Lower leg skin (tissue), 4 donors: ENCODE data around the gene MTAP. TPM values are rescaled to one million over a fixed set of nuclear protein-coding genes. Genes with fewer than 3 reads are reported as not detected.

Experiments used
- DNase-seq, 2 donors: peaks; one replicate each; pipeline ENCODE4 v3.0.0-alpha.2; 2019; ENCODE audit warnings: low spot score in 2 of 2
- H3K4me3 ChIP-seq: fragments of 200-600 bp; sonication (generic); 2 replicates; pipeline ENCODE4 v1.5.1; 2017; ENCODE audit warnings: mild to moderate bottlenecking, low read depth; ENCODE audit not compliant: poor library complexity, severe bottlenecking
- CTCF ChIP-seq, 3 donors: fragments of 450-650 bp; IDR thresholded peaks; one replicate each; pipeline ENCODE4 v1.5.1; 2016; ENCODE audit warnings: antibody characterized with exemption in 3 of 3, mild to moderate bottlenecking in 3 of 3, moderate library complexity in 2 of 3
- POLR2A ChIP-seq, 2 donors: fragments of 450-650 bp; IDR thresholded peaks; one replicate each; pipeline ENCODE4 v1.6.1; 2016 to 2017; ENCODE audit warnings: antibody characterized with exemption in 2 of 2, mild to moderate bottlenecking in 1 of 2, moderate library complexity in 1 of 2
- WGBS, 2 donors: methylation state at CpG; one replicate each; pipeline ENCODE4 v1.1.5; 2018; 5-methylcytosine and 5-hydroxymethylcytosine counted together
- intact Hi-C: fragments of 100-400 bp; cut with DNase I; formaldehyde crosslinking; loops from one replicate; pipeline ENCODE4 v1.15.0; 2023; ENCODE audit warnings: low total_unique reads
- total RNA-seq, 4 donors: library from RNA; depleted of rRNA; stranded (reverse); fragments of >200 nt; gene quantifications; one replicate each; pipeline ENCODE4 v1.1.0, GENCODE V29; 2016

Gene MTAP
- total RNA-seq, 4 donors from 2014 or later: 12.9 to 18.2 (median 14.7) TPM

- TF ChIP-seq POLR2A (IDR thresholded peaks at IDR 0.05): no peak
- 80 to 88% methylated on average over 3 of the region's 3 CpGs for WGBS, 2 donors
- DNase-seq: no peak
- intact Hi-C loops: no loop called here
- H3K4me3 ChIP-seq: no peak overlapping the region
These were observed 102.3 kb downstream of the MTAP start for GRCh38 chr9:21904776-21905175.

DNA sequence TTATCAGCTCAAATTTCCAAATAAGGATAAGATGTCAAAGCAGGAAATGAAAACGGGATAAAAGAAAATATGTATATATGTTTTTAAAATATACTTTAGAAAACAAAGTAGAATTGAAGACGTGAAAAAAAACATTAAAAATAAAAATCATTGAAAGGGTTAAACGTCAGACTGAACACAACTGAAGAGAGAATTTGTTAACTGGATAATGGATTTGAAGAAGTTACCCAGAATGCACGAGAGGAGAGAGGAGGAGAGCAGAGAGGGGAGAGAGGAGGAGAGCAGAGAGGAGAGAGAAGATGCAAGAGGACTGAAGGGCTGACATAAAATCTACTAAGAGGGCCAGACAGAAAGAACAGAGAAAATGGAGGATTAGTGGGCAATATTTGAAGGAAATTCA is 103.8 kb downstream of the MTAP start:
- intact Hi-C loops: no loop called here
- H3K4me3 ChIP-seq: no peak overlapping the region
- TF ChIP-seq CTCF (IDR thresholded peaks at IDR 0.05): no peak
- no peak for TF ChIP-seq POLR2A (IDR thresholded peaks at IDR 0.05)
- WGBS, 2 donors: 89 to 95% methylated on average over 4 of the region's 4 CpGs
- DNase-seq: no peak

DNA sequence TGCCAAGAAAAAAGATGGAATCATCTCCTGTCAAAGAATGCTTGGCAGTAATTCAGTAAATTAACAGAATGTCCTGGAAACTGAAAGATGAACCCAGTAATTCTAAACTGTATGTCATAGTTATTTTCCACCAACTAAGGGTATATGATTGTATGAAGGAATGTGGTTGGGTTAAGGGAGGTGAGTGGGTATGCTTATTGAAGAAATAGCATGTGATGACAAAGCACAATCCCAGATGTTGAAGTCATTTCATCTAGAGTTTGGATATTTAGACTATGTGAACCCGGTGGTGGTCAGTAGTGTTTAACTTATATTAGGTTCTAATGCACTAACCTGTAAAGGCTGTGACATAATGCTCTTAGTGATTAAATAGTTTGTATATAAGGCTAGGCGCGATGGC is 104.4 kb downstream of the MTAP start:
- H3K4me3 ChIP-seq: no peak overlapping the region
- TF ChIP-seq CTCF (IDR thresholded peaks at IDR 0.05) (no peak), POLR2A (IDR thresholded peaks at IDR 0.05) (no peak)
- intact Hi-C loops: no loop called here
- DNase-seq: no peak
- WGBS, 2 donors: 96 to 98% methylated on average over 3 of the region's 3 CpGs

DNA sequence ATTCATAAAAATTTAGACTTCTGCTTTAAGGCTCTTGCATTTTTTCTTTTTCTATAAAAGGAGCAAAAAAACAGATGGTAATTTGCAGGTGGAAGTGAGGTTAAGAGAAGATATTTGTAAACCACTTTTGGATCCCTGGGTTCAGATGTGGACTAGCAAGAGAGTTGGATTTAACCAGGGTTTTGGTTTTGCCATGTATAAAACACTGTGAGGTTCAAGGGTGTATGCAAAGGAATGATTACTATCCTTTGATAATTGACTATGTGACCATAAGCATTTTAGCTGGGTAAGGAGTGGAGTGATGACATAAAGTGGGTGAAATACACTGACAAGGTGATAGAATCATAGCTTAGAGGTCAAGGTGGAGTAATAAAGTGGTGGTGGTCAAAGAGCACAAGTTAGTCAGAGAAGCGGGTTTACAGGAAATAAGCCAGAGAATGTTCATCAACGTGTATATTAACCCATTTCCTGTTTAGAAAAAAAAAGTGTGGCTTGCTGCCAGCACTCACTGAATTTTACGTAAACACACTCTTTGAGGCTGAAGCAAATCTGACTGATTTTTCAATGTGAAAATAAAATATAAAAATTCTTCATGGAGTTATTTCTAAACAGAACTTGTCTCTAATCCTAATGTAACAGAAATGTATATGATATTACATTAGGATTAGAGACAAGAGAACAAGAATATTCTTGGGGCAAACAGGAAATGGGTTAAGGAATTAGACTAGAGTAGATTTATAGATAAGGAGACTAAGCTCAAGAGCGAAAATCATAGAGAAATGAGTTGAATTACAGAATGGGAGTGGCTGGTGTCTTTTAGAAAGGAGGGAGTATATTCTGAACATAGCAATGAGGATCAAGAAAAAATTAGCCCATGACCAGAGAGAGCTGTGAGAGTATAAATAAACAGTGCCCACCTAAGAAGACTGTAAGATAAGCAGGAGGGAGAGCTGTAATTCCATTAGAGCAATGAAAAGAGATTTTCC is 117.2 kb downstream of the MTAP start:
- TF ChIP-seq CTCF (IDR thresholded peaks at IDR 0.05): no peak
- no peak for TF ChIP-seq POLR2A (IDR thresholded peaks at IDR 0.05)
- intact Hi-C loops: no loop called here
- DNase-seq: no peak
- WGBS, 2 donors: 17 to 19% methylated on average over 4 of the region's 4 CpGs
- H3K4me3 ChIP-seq: no peak overlapping the region

GRCh38 chr9:21923694-21924093 is 121.3 kb downstream of the MTAP start:
- intact Hi-C loops: no loop called here
- 90 to 91% methylated on average over 1 of the region's 1 CpG for WGBS, 2 donors
- no peak for DNase-seq
- no peak overlapping the region for H3K4me3 ChIP-seq
- TF ChIP-seq POLR2A (IDR thresholded peaks at IDR 0.05) (no peak), CTCF (IDR thresholded peaks at IDR 0.05) (no peak)

GRCh38 chr9:21927752-21928151 is 125.3 kb downstream of the MTAP start:
- no peak for DNase-seq
- no peak for TF ChIP-seq POLR2A (IDR thresholded peaks at IDR 0.05)
- TF ChIP-seq CTCF (IDR thresholded peaks at IDR 0.05): no peak
- no peak overlapping the region for H3K4me3 ChIP-seq
- intact Hi-C loops: no loop called here
